HFF-Myc (cell line): ENCODE results near the gene PTCRA.
A peak's percentile ranks its signal among the peaks of the same experiment; 100 is the strongest.
"Not testable (repeated sequence)": the region's sequence is repeated elsewhere in the genome, so short reads cannot be mapped to it uniquely, and the experiment has no call there.

Experiments used
- DNase-seq: peaks from one replicate; pipeline ENCODE4 v3.0.0-alpha.2; 2011; ENCODE audit warnings: low read depth; ENCODE audit errors: extremely low read depth
- H3K4me3 ChIP-seq: replicated peaks from 2 replicates; pipeline ENCODE4 v1.5.1; 2011; ENCODE audit warnings: low read depth, mild to moderate bottlenecking, control low read depth, low read length
- TF ChIP-seq, protein P1 (sequence below): IDR thresholded peaks from 2 replicates; pipeline ENCODE4 v1.5.1; 2012; ENCODE audit warnings: mild to moderate bottlenecking, low read depth, low read length, control low read depth; ENCODE audit errors: missing control alignments

PTCRA gene

DNA sequence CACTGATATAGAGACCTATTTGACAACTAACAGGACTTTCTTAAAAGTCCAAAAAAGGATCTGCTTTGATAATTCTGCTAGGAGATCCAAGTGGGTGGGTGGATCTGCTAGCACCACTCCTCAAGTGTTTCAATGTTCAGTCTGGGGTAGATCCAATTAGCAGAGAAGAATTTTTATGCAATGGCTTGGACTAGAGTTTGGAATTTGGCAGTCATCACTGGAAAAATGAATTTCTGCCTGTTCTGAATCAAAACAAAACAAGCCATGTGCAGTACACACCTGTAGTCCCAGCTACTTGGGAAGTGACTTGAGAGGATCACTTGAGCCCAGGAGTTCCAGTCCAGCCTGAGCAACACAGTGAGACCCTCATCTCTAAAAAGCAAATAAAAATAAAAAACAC is 32.1 kb downstream of the PTCRA start:
- no peak for DNase-seq
- TF ChIP-seq, protein P1, sequence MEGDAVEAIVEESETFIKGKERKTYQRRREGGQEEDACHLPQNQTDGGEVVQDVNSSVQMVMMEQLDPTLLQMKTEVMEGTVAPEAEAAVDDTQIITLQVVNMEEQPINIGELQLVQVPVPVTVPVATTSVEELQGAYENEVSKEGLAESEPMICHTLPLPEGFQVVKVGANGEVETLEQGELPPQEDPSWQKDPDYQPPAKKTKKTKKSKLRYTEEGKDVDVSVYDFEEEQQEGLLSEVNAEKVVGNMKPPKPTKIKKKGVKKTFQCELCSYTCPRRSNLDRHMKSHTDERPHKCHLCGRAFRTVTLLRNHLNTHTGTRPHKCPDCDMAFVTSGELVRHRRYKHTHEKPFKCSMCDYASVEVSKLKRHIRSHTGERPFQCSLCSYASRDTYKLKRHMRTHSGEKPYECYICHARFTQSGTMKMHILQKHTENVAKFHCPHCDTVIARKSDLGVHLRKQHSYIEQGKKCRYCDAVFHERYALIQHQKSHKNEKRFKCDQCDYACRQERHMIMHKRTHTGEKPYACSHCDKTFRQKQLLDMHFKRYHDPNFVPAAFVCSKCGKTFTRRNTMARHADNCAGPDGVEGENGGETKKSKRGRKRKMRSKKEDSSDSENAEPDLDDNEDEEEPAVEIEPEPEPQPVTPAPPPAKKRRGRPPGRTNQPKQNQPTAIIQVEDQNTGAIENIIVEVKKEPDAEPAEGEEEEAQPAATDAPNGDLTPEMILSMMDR = no peak
- no peak overlapping the region for H3K4me3 ChIP-seq

DNA sequence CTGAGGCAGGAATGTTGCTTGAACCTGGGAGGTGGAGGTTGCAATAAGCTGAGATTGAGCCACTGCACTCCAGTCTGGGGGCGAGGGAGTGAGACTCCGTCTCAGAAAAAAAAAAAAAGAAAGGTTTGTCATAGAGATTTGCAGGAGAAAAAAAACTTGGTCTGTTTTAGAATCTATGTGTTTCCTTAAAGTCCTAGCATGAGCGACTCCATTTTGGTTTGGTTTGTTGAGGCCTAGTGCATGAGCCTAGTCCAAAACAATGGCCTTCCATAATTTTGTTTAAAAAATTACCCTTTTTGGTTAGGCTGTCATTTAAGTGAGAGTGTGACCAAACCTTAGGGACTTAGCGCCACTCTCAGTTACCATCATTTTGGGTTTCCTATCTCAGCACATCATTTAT is 36.5 kb downstream of the PTCRA start:
- TF ChIP-seq, protein P1 = no peak
- no peak overlapping the region for H3K4me3 ChIP-seq
- no peak for DNase-seq

DNA sequence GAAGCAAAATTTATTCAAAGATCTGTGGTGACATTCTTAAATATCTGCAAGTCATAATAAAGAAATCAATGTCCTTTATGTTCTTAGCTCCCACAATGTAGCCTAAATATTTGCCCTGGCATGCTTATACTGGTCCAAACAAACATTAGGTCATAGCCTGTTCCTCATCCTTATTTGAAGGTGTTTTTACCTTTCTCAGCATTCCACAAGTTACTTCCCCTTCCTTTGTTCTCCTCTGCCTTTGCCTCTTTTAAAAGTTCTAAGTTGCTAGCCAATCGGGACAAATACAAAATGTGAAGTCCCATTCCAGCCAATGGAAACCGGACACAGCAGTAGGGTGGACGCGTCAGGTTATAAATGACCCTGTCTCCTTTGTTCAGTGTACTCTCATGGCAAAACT is 38.6 kb downstream of the PTCRA start:
- H3K4me3 ChIP-seq, DNase-seq: not testable (repeated sequence)

DNA sequence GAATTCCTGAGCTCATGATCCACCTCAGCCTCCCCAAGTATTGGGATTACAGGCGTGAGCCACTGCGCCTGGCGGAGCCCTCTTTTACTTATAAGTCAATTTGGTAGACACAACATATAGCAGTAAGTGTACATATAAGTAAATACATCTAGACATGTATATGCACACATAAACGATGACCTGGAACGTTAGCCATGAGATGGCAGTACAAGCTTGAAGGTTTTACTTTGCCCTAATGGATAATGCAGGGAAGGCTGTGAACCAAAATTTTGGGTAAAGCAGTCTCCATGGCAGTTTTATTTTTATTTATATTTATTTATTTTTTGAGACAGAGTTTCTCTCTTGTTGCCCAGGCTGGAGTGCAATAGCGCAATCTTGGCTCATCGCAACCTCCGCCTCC is 42.3 kb downstream of the PTCRA start:
- no peak for DNase-seq
- H3K4me3 ChIP-seq = no peak overlapping the region
- TF ChIP-seq, protein P1 = no peak

DNA sequence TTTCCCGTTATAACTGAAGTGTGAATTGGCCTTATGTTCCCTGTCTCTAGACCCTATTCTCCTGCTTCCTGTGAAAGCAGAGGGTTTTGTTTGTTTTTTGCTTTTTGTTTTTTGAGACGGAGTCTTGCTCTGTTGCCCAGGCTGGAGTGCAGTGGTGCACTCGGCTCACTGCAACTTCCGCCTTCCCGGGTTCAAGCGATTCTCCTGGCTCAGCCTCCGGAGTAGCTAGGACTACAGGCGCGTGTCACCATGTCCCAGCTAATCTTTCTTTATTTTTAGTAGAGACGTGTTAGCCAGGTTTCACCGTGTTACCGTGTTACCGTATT is 44.0 kb downstream of the PTCRA start:
- H3K4me3 ChIP-seq = no peak overlapping the region
- TF ChIP-seq, protein P1 = no peak
- no peak for DNase-seq

DNA sequence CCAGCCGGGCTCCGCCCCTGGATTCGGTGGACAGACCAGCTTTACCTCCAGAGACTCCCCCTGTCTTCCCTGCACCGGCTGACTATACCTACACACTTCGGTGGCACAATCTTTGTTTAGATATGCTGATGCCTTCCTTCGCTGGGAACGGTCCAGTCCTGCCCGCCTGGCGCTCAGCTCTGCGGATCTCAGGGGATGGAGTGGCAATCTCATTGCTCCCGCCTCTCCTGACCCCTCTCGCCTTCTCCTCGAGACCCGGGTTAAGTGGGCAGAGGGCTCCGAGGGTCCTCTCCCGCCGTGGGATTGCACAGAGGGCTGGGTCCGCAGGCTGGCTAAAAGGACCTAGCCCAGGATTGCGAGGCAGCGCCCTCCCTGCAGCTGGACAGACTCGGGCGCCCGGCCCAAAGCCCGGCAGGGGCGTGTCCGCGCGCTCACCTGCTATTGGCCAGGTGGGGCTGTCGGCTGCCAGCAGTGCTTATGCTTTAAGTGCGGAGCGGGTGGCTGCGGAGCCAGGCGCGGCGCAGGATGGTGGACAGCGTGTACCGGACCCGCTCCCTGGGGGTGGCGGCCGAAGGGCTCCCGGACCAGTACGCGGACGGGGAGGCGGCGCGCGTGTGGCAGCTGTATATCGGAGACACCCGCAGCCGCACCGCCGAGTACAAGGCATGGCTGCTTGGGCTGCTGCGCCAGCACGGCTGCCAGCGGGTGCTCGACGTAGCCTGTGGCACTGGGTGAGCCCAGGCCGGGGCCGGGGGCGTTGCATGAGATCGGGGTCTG is 44.6 kb downstream of the PTCRA start, which contains the start of gene GNMT:
GNMT (plus strand) TSS at position 512 of the 777 bp plus-strand sequence; CDS start at position 526, 14 bp downstream.
- DNase-seq = no peak
- H3K4me3 ChIP-seq = peak within 1 kb of the TSS; percentile 39
- TF ChIP-seq, protein P1 = no peak

DNA sequence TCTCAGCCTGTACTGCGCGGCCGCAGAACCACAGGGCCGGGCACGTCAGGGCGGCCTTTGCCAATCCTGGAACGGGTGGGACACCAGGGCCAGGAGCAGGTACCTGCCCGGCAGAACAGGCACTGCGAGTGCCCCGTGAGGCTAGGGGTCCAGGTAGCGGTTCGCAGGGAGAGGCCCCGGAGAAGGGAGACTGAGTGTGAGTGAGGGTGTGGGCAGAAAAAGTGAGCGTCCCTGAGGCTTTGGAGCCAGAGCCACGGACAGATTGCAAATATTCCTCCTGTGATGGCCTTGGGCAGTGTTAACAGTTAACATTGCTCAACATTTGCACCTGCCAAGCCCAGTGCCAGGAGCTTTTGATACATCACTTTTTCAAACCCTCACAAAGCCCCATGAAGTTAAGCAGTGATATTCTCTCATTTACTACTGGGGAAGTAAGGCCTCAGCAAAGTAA is 45.2 kb downstream of the PTCRA start:
- TF ChIP-seq, protein P1 = no peak
- DNase-seq = no peak
- peak overlapping the region; percentile 39 for H3K4me3 ChIP-seq
